SK-N-SH (cell line): ENCODE data around the gene ABLIM2. TPM values are rescaled to one million over a fixed set of nuclear protein-coding genes. Genes with fewer than 3 reads are reported as not detected.

Experiments
- CTCF ChIA-PET: fragments of 300-600, 350-600 bp; formaldehyde crosslinking; extraction: SDS; loops from one replicate; lab custom pipeline; 2021; lab: Yijun Ruan, JAX
- POLR2A ChIA-PET: fragments of 350-600 bp; sonication (Branson Sonifier 250); formaldehyde crosslinking; extraction: SDS; loops from one replicate; lab custom pipeline; 2020; ENCODE audit warnings: antibody characterized with exemption, inconsistent platforms; lab: Yijun Ruan, JAX
- DNase-seq: peaks from one replicate; pipeline ENCODE4 v3.0.0; 2012
- H2AFZ ChIP-seq: fragments of 200-600 bp; sonication (generic); 2 replicates; pipeline ENCODE4 v1.8.1; 2016; ENCODE audit warnings: antibody characterized with exemption, mild to moderate bottlenecking, low read depth
- H3F3A ChIP-seq: fragments of 200-600 bp; sonication (generic); replicated peaks from 2 replicates; pipeline ENCODE3; 2016; ENCODE audit warnings: antibody characterized with exemption, mild to moderate bottlenecking; ENCODE audit not compliant: insufficient read depth
- H3K27ac ChIP-seq, 2 experiments: fragments of 200-500 bp in 1 of 2; fragments of 200-600 bp in 1 of 2; sonication (Bioruptor generic) in 1 of 2; sonication (generic), shearing (Covaris generic) in 1 of 2; 2 replicates each; pipeline versions ENCODE4 v1.5.1 to v1.6.1; 2014 to 2016; ENCODE audit warnings: low read depth in 2 of 2, inconsistent platforms in 1 of 2, low read length in 1 of 2, mild to moderate bottlenecking in 1 of 2, mixed read lengths in 1 of 2
- H3K27me3 ChIP-seq: fragments of 200-600 bp; sonication (generic), shearing (Covaris generic); 2 replicates; pipeline ENCODE4 v1.6.1; 2016; ENCODE audit warnings: mixed run types; ENCODE audit not compliant: insufficient read depth
- H3K36me3 ChIP-seq, 2 experiments: fragments of 200-500 bp in 1 of 2; fragments of 200-600 bp in 1 of 2; sonication (Bioruptor generic) in 1 of 2; sonication (generic) in 1 of 2; replicated peaks in 1 of 2; 2 replicates each; pipeline versions ENCODE3 to v1.5.1; 2014 to 2016; ENCODE audit warnings: low read length in 1 of 2, mild to moderate bottlenecking in 1 of 2; ENCODE audit not compliant: insufficient read depth in 2 of 2, control insufficient read depth in 1 of 2
- H3K4me1 ChIP-seq, 2 experiments: fragments of 200-500 bp in 1 of 2; fragments of 200-600 bp in 1 of 2; sonication (Bioruptor generic) in 1 of 2; sonication (generic), shearing (Covaris generic) in 1 of 2; 2 replicates each; pipeline versions ENCODE4 v1.5.1 to v1.6.1; 2014 to 2016; ENCODE audit warnings: low read depth in 1 of 2, low read length in 1 of 2, mixed run types in 1 of 2; ENCODE audit not compliant: insufficient read depth in 2 of 2, control insufficient read depth in 1 of 2
- H3K4me2 ChIP-seq: fragments of 200-600 bp; sonication (generic), shearing (Covaris generic); 2 replicates; pipeline ENCODE4 v1.6.1; 2017; ENCODE audit warnings: mixed run types
- H3K4me3 ChIP-seq, 2 experiments: fragments of 200-500 bp in 1 of 2; fragments of 200-600 bp in 1 of 2; sonication (Bioruptor generic) in 1 of 2; sonication (generic), shearing (Covaris generic) in 1 of 2; 2 replicates each; pipeline versions ENCODE4 v1.5.1 to v1.8.1; 2014 to 2016; ENCODE audit warnings: low read depth in 2 of 2, inconsistent platforms in 1 of 2, low read length in 1 of 2, mild to moderate bottlenecking in 1 of 2, mixed read lengths in 1 of 2, moderate library complexity in 1 of 2
- H3K79me2 ChIP-seq: fragments of 200-600 bp; sonication (generic); 2 replicates; pipeline ENCODE4 v1.8.1; 2017; ENCODE audit warnings: mild to moderate bottlenecking; ENCODE audit not compliant: insufficient read depth
- H3K9ac ChIP-seq: fragments of 200-600 bp; sonication (generic); 2 replicates; pipeline ENCODE4 v1.6.1; 2017; ENCODE audit warnings: mixed run types
- H3K9me2 ChIP-seq: fragments of 200-600 bp; sonication (generic); 2 replicates; pipeline ENCODE4 v1.6.1; 2017; ENCODE audit warnings: mixed run types
- H3K9me3 ChIP-seq: fragments of 200-600 bp; sonication (generic); 2 replicates; pipeline ENCODE4 v1.6.1; 2017; ENCODE audit warnings: mixed run types, mild to moderate bottlenecking, moderate library complexity
- H4K20me1 ChIP-seq: fragments of 200-600 bp; sonication (generic); 2 replicates; pipeline ENCODE4 v1.6.1; 2017; ENCODE audit warnings: mild to moderate bottlenecking, mixed run types; ENCODE audit not compliant: insufficient read depth
- CHD2 ChIP-seq: fragments of 150-350 bp; IDR thresholded peaks from 2 replicates; pipeline ENCODE4 v1.6.1; 2018; ENCODE audit warnings: low read length; ENCODE audit not compliant: partially characterized antibody
- ELF1 ChIP-seq: IDR thresholded peaks from 2 replicates; pipeline ENCODE4 v1.4.0; 2012
- EZH2phosphoT487 ChIP-seq: fragments of 200-600 bp; sonication (generic); IDR thresholded peaks from 2 replicates; pipeline ENCODE4 v1.6.1; 2017; ENCODE audit warnings: low read depth, mixed run types, mild to moderate bottlenecking, antibody characterized with exemption, moderate library complexity, borderline replicate concordance
- FOXM1 ChIP-seq: IDR thresholded peaks from 2 replicates; pipeline ENCODE4 v1.4.0; 2012; ENCODE audit warnings: low read depth, mild to moderate bottlenecking
- GABPA ChIP-seq: IDR thresholded peaks from 2 replicates; pipeline ENCODE4 v1.4.0; 2012; ENCODE audit warnings: low read depth, mild to moderate bottlenecking
- JUND ChIP-seq: IDR thresholded peaks from 2 replicates; pipeline ENCODE4 v1.4.0; 2012
- MAX ChIP-seq: IDR thresholded peaks from 2 replicates; pipeline ENCODE4 v1.4.0; 2012; ENCODE audit warnings: low read depth
- MEF2A ChIP-seq: IDR thresholded peaks from 2 replicates; pipeline ENCODE4 v1.4.0; 2012; ENCODE audit warnings: low read depth, borderline replicate concordance
- MXI1 ChIP-seq: IDR thresholded peaks from 2 replicates; pipeline ENCODE4 v1.6.1; 2012; ENCODE audit warnings: mild to moderate bottlenecking, low read depth, low read length, improper control_type of control experiment
- NRF1 ChIP-seq: IDR thresholded peaks from 2 replicates; pipeline ENCODE4 v1.6.1; 2012; ENCODE audit warnings: low read depth, mild to moderate bottlenecking, low read length
- PBX3 ChIP-seq: IDR thresholded peaks from 2 replicates; pipeline ENCODE4; 2012
- POLR2AphosphoS5 ChIP-seq: IDR thresholded peaks from 2 replicates; pipeline ENCODE4 v1.6.1; 2012; ENCODE audit warnings: low read depth, low read length
- RAD21 ChIP-seq: IDR thresholded peaks from 2 replicates; pipeline ENCODE4 v1.6.1; 2012; ENCODE audit warnings: mild to moderate bottlenecking, low read length
- RCOR1 ChIP-seq: fragments of 150-350 bp; IDR thresholded peaks from 2 replicates; pipeline ENCODE4 v1.6.1; 2017; ENCODE audit warnings: antibody characterized with exemption, low read length
- REST ChIP-seq: IDR thresholded peaks from 2 replicates; pipeline ENCODE4 v1.6.1; 2012; ENCODE audit warnings: mild to moderate bottlenecking, low read depth, low read length, moderate library complexity
- SIN3A ChIP-seq: IDR thresholded peaks from 2 replicates; pipeline ENCODE4 v1.6.1; 2012; ENCODE audit warnings: low read depth, mild to moderate bottlenecking, low read length, moderate library complexity, borderline replicate concordance
- TEAD4 ChIP-seq: IDR thresholded peaks from 2 replicates; pipeline ENCODE4 v1.4.0; 2012; ENCODE audit warnings: mild to moderate bottlenecking, borderline replicate concordance; ENCODE audit not compliant: insufficient read depth
- YY1 ChIP-seq: IDR thresholded peaks from 2 replicates; pipeline ENCODE4 v1.4.0; 2012; ENCODE audit warnings: low read depth, mild to moderate bottlenecking
- ZBTB33 ChIP-seq: IDR thresholded peaks from 2 replicates; pipeline ENCODE4 v1.4.0; 2012; ENCODE audit warnings: low read depth, borderline replicate concordance
- WGBS: methylation state at CpG from one replicate; pipeline ENCODE4 v1.1.6; 2017; ENCODE audit warnings: low lambda C conversion rate; 5-methylcytosine and 5-hydroxymethylcytosine counted together
- polyA plus RNA-seq, 3 experiments: library from polyadenylated mRNA; depleted of rRNA; stranded (reverse); fragments of >200 nt; gene quantifications; 2 replicates each; pipeline ENCODE4 v1.2.3, GENCODE V29; 2012

The ABLIM2 gene
- polyA plus RNA-seq, 1 of the 3 experiments (the other 2 are of a cell fraction), result 0.53 TPM

- H3K27ac ChIP-seq, result peak overlapping the region in 1 of 2 experiments; percentile 74; a peak in 3 of 4 replicates
- no peaks in the 10 kb centered on the region for H3K9me2 ChIP-seq
- no peaks in the 10 kb centered on the region for H3K9me3 ChIP-seq
- ChIA-PET POLR2A (no interaction called here), CTCF (interaction anchor here (1.4 kb wide), 2 partner anchors 153 to 154 kb away, joined by 3 to 4 read pairs; no protein-coding TSS in a partner anchor)
- no peaks in the 10 kb centered on the region for H3K36me3 ChIP-seq
- peak overlapping the region; percentile 20; the same call in 1 of the 2 replicates for H3K4me2 ChIP-seq
- no peak for TF ChIP-seq RAD21
- H3K4me1 ChIP-seq, result peaks cover 13 to 44% of the 10 kb centered on the region in 2 experiments; a peak in 3 of 4 replicates
- 88% methylated on average over 11 of the region's 11 CpGs for WGBS
- DNase-seq, result no peak
- H3K9ac ChIP-seq, result no peak overlapping the region
- H3K27me3 ChIP-seq, result no peaks in the 10 kb centered on the region
- H3F3A ChIP-seq, result peaks cover 30% of the 10 kb centered on the region
- H3K4me3 ChIP-seq, result no peak overlapping the region
- no peaks in the 10 kb centered on the region for H4K20me1 ChIP-seq
- H3K79me2 ChIP-seq, result peaks cover 2% of the 10 kb centered on the region; the same call in 1 of the 2 replicates
- H2AFZ ChIP-seq, result 0 out of 2 replicates have a peak overlapping the region, but pooled peaks have one; percentile 73
These were observed 201.5 kb downstream of the ABLIM2 start for GRCh38 chr4:7956934-7957656.

GRCh38 chr4:7956270-7956808 lies 202.3 kb downstream of the ABLIM2 start:
- ChIA-PET POLR2A (interaction anchor here (0.6 kb wide), 1 partner anchor 17 kb away, joined by 3 read pairs; the partner anchor contains the start of gene AFAP1), CTCF (interaction anchor here (1.4 kb wide), 1 partner anchor 153 kb away, joined by 3 read pairs; no protein-coding TSS in a partner anchor)
- Histone ChIP-seq H3K36me3 (no peaks in the 10 kb centered on the region), H3K4me1 (peaks cover 13 to 38% of the 10 kb centered on the region in 2 experiments; a peak in 3 of 4 replicates), H3K27ac (peak overlapping the region; percentile 23 to 74; a peak in 3 of 4 replicates), H3K4me2 (peak overlapping the region; percentile 20; the same call in 1 of the 2 replicates), H3K9me3 (no peaks in the 10 kb centered on the region), H3K9me2 (no peaks in the 10 kb centered on the region), H2AFZ (peak overlapping the region; percentile 73; the same call in 1 of the 2 replicates), H4K20me1 (no peaks in the 10 kb centered on the region), H3F3A (peaks cover 25% of the 10 kb centered on the region), H3K27me3 (no peaks in the 10 kb centered on the region), H3K4me3 (no peak overlapping the region), H3K9ac (no peak overlapping the region), H3K79me2 (no peaks in the 10 kb centered on the region)
- peak; percentile 34 for DNase-seq
- 63% methylated on average over 7 of the region's 8 CpGs for WGBS
- TF ChIP-seq PBX3, result peak; percentile 48; the same call in 1 of the 2 replicates
- 0 out of 2 replicates have a peak, but pooled peaks have one; percentile 50 for TF ChIP-seq MAX
- no peak for TF ChIP-seq ELF1
- TF ChIP-seq MXI1, result no peak
- 0 out of 2 replicates have a peak, but pooled peaks have one; percentile 16 for TF ChIP-seq REST
- TF ChIP-seq JUND, result peak; percentile 63
- TF ChIP-seq YY1, result 0 out of 2 replicates have a peak, but pooled peaks have one; percentile 34
- TF ChIP-seq CHD2, result no peak
- 0 out of 2 replicates have a peak, but pooled peaks have one; percentile 32 for TF ChIP-seq GABPA
- no peak for TF ChIP-seq NRF1
- TF ChIP-seq POLR2AphosphoS5, result no peak
- 0 out of 2 replicates have a peak, but pooled peaks have one; percentile 28 for TF ChIP-seq RCOR1
- TF ChIP-seq MEF2A, result no peak
- no peak for TF ChIP-seq TEAD4
- no peak for TF ChIP-seq EZH2phosphoT487
- TF ChIP-seq SIN3A, result no peak
- TF ChIP-seq FOXM1, result no peak
- no peak for TF ChIP-seq ZBTB33
